ENCODE data around the gene ZNF366.

DNA sequence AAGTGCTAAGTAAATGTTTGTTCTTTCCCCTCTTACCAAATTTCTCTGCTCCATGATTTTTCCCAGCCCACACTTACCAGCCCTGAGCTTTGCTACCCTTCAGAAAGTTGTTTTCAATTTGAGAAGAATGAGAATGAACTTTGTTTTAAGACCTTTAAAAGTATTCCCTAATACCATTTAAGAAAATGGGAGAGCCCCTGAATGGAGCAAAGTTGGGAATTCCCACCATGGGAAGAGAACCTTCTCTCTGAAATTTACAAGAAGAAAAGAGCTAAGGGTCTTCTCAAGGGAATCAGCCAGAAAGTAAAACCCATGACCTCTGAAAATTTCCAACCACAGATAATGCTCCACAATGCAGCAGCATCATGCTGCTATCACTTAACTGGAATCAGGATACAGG lies 17.7 kb downstream of the ZNF366 start:
- TF ChIP-seq CBX3 (IDR thresholded peaks at IDR 0.05; ENCODE audit: low read depth) = no peak
- TF ChIP-seq SP1 (IDR thresholded peaks at IDR 0.05; ENCODE audit: low read depth) = no peak
- TF ChIP-seq, protein P1, sequence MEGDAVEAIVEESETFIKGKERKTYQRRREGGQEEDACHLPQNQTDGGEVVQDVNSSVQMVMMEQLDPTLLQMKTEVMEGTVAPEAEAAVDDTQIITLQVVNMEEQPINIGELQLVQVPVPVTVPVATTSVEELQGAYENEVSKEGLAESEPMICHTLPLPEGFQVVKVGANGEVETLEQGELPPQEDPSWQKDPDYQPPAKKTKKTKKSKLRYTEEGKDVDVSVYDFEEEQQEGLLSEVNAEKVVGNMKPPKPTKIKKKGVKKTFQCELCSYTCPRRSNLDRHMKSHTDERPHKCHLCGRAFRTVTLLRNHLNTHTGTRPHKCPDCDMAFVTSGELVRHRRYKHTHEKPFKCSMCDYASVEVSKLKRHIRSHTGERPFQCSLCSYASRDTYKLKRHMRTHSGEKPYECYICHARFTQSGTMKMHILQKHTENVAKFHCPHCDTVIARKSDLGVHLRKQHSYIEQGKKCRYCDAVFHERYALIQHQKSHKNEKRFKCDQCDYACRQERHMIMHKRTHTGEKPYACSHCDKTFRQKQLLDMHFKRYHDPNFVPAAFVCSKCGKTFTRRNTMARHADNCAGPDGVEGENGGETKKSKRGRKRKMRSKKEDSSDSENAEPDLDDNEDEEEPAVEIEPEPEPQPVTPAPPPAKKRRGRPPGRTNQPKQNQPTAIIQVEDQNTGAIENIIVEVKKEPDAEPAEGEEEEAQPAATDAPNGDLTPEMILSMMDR (IDR thresholded peaks at IDR 0.05 in 2 of 3, conservative IDR thresholded peaks at IDR 0.05 in 1 of 3; ENCODE audit: borderline replicate concordance in 1 of 3, insufficient read depth in 1 of 3, low read depth in 2 of 3, low read length in 2 of 3) = no peak
- no peak for TF ChIP-seq EZH2phosphoT487 (IDR thresholded peaks at IDR 0.05; ENCODE audit: borderline replicate concordance)
- TF ChIP-seq ELF1 (IDR thresholded peaks at IDR 0.05; ENCODE audit: borderline replicate concordance, low read depth) = no peak
- no peak for TF ChIP-seq POLR2A (IDR thresholded peaks at IDR 0.05; ENCODE audit: borderline replicate concordance, extremely low read depth, insufficient read depth, insufficient read length)
- TF ChIP-seq, protein P2, sequence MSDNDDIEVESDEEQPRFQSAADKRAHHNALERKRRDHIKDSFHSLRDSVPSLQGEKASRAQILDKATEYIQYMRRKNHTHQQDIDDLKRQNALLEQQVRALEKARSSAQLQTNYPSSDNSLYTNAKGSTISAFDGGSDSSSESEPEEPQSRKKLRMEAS (IDR thresholded peaks at IDR 0.05) = no peak
- no peak for TF ChIP-seq JUND (IDR thresholded peaks at IDR 0.05)
- TF ChIP-seq, protein P3, sequence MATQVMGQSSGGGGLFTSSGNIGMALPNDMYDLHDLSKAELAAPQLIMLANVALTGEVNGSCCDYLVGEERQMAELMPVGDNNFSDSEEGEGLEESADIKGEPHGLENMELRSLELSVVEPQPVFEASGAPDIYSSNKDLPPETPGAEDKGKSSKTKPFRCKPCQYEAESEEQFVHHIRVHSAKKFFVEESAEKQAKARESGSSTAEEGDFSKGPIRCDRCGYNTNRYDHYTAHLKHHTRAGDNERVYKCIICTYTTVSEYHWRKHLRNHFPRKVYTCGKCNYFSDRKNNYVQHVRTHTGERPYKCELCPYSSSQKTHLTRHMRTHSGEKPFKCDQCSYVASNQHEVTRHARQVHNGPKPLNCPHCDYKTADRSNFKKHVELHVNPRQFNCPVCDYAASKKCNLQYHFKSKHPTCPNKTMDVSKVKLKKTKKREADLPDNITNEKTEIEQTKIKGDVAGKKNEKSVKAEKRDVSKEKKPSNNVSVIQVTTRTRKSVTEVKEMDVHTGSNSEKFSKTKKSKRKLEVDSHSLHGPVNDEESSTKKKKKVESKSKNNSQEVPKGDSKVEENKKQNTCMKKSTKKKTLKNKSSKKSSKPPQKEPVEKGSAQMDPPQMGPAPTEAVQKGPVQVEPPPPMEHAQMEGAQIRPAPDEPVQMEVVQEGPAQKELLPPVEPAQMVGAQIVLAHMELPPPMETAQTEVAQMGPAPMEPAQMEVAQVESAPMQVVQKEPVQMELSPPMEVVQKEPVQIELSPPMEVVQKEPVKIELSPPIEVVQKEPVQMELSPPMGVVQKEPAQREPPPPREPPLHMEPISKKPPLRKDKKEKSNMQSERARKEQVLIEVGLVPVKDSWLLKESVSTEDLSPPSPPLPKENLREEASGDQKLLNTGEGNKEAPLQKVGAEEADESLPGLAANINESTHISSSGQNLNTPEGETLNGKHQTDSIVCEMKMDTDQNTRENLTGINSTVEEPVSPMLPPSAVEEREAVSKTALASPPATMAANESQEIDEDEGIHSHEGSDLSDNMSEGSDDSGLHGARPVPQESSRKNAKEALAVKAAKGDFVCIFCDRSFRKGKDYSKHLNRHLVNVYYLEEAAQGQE (IDR thresholded peaks at IDR 0.05; ENCODE audit: low read depth) = no peak
